C4-2B (cell line): ENCODE measurements around the gene UTP20.

Experiments
- CTCF ChIP-seq: fragments of 450-650 bp; conservative IDR thresholded peaks from 2 replicates; pipeline ENCODE4 v1.5.1; 2017; ENCODE audit warnings: mild to moderate bottlenecking
- ZFX ChIP-seq: fragments of 450-650 bp; IDR thresholded peaks from 2 replicates; pipeline ENCODE4 v1.6.1; 2017

GRCh38 chr12:101322480-101322879 lies 42.6 kb downstream of the UTP20 start:
- TF ChIP-seq CTCF, result no peak
- TF ChIP-seq ZFX, result no peak
